NCI-H82 (cell line): Measurements from ENCODE around the gene RIPOR2.
A peak's percentile ranks its signal among the peaks of the same experiment; 100 is the strongest.

Source experiments
- DNase-seq: peaks from one replicate; lab custom pipeline; 2025; lab: John Stamatoyannopoulos, UW

The RIPOR2 gene, protein sequence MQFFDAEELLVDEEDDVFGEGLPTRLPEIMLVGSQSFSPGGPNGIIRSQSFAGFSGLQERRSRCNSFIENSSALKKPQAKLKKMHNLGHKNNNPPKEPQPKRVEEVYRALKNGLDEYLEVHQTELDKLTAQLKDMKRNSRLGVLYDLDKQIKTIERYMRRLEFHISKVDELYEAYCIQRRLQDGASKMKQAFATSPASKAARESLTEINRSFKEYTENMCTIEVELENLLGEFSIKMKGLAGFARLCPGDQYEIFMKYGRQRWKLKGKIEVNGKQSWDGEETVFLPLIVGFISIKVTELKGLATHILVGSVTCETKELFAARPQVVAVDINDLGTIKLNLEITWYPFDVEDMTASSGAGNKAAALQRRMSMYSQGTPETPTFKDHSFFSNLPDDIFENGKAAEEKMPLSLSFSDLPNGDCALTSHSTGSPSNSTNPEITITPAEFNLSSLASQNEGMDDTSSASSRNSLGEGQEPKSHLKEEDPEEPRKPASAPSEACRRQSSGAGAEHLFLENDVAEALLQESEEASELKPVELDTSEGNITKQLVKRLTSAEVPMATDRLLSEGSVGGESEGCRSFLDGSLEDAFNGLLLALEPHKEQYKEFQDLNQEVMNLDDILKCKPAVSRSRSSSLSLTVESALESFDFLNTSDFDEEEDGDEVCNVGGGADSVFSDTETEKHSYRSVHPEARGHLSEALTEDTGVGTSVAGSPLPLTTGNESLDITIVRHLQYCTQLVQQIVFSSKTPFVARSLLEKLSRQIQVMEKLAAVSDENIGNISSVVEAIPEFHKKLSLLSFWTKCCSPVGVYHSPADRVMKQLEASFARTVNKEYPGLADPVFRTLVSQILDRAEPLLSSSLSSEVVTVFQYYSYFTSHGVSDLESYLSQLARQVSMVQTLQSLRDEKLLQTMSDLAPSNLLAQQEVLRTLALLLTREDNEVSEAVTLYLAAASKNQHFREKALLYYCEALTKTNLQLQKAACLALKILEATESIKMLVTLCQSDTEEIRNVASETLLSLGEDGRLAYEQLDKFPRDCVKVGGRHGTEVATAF

DNA sequence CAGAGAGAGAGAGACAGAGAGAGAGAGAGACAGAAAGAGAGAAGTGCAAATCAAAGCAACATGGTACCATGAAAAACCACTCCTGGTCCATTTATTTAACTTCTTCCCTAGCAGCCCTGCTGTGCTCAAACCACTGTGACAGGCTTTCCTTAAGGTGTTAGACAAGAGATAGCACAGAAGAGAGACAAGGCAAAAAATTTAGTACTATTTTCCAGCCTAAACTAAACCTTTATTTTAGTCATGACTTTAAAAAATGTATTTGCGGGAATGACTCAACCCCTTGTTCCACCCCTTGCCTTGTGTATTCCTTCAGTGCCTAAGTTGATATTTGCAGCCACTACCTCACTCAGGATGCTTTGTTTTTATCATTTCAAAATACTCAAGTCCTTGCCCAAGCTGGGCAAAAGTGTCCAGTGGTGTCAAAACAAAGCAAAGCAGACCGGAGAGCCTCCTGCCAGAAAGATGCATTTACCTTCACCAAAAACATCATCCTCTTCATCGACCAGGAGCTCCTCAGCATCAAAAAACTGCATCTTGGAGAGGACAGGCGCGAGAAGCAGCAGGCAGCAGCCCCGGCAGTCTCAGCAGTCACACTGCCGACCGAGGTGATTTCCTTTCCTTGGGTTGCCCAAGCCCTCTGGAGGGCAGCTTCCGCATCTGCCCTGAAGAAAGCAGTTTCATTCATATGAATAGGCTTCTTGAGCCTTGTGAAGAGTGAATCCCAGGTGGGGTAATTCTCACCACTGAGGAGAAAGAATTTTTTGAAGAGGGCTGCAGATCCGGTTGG lies at the start of gene RIPOR2:
Gene RIPOR2, minus strand, starts transcription at position 595 of the 787 bp plus-strand sequence. Its CDS starts 62 bp downstream, at position 533.
- peak; percentile 27 for DNase-seq

DNA sequence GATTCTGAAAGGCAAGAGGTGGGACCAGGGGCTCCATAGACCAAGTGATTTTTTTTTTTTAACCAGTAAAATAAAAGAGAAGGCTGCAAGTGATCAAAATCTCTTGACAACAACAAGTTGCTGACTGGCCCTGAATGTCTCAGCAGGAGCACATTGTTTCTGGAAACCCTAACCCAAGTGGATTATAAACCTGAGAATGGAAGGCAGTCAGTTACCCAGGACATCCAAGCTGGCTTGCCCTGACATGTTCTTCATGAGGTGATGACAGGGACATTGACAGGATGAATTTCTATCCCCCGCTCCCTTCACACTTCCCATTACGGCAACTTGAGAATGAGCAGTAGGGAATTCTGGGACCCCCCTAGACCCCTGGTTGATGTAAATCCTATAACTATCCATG lies 49.6 kb upstream of the RIPOR2 start:
- no peak for DNase-seq

DNA sequence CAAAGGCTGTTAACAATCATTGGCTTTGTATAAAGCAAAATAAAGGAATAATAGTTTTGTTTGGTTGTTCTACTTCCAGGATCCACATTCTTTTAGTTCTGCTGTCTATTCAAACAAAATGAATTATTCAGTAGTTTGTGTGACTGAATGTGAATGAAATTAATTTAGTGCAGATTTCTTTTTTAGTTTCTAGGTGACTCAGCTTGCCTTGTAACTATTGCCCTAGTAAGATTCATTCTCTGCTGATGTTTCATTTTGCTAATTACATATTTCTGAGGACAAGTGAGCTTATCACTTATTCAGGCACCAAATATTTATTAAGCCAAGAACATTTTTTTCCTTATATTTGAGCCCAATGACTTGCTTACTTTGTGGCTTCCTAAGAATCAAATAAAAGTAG lies 46.5 kb upstream of the RIPOR2 start:
- DNase-seq = no peak

DNA sequence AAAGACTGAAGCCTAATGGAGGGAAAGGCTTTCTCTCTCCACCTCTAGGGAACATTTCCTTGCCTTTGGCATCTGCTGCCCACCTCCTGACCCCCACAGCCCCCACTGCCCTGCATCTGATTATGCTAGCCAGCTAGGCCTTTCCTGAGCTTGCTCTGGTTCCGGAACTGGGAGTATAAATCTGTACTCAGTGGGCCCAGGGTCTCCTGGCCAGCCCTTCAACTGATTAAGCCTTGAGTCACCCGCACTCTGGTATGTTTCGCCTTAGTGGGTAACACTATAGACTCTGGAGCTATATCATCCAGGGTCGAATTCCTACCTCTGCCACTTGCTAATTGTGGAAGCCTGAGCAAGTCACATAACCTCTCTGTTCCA lies 45.6 kb upstream of the RIPOR2 start:
- DNase-seq = no peak

DNA sequence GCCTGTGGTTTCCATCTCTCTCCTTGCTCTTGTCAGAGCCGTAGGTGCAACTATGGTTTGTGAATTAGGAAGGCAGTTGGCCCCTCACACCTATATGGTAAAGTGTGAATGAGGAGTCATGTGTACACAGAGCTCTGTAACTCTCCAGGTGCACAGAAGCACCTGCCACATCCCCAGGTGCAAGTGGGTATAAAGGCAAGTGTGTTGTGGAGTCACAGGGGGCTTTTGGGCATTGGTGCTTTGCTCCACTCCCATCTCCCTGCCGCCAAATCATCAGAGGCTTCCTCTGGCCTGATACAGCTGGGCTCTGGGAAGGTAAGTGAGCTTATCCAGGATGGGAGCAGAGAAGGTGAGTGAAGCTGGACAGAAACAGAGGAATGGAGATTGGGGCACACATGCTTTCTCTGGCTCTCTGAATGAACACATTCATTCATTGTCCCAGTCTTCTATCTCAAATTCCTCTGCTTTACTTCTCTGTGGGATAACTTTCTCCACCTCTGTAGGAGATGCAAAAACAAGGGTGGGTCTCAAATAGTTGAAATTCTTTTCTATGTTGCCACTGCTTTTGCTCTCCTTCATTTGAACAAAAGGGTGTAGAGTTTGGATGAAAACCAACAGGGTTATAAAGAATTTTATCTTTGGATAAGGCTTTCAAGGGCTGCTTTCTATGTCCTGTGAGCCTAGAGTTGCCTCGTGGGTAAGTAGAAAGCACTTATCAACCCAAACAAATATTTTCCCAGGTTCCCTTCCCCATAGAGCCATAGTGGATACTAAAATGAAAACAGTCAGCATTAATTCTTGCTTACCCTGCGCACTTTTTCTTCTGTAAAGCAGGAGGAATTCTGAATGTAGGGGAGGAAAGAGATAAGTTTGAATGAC lies 45.0 kb upstream of the RIPOR2 start:
- no peak for DNase-seq

DNA sequence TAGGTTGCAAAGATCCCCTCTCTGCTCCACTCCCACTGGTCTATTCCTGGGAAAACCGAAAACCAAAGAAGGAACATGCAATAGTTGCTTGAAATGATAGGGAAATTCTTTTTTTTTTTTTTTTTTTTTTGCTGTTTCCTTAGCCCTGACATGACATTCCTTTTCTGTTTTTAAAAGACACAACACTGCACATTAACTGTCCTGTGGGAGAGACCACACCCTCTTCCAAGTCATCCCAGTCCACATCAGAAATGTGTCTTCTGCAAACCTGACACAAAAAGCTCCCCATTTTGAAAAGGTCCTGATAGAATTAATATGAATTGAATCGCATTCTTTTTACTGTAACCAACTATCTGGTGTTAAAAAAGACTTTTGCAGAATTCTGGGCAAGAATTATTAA lies 43.4 kb upstream of the RIPOR2 start:
- DNase-seq = no peak

DNA sequence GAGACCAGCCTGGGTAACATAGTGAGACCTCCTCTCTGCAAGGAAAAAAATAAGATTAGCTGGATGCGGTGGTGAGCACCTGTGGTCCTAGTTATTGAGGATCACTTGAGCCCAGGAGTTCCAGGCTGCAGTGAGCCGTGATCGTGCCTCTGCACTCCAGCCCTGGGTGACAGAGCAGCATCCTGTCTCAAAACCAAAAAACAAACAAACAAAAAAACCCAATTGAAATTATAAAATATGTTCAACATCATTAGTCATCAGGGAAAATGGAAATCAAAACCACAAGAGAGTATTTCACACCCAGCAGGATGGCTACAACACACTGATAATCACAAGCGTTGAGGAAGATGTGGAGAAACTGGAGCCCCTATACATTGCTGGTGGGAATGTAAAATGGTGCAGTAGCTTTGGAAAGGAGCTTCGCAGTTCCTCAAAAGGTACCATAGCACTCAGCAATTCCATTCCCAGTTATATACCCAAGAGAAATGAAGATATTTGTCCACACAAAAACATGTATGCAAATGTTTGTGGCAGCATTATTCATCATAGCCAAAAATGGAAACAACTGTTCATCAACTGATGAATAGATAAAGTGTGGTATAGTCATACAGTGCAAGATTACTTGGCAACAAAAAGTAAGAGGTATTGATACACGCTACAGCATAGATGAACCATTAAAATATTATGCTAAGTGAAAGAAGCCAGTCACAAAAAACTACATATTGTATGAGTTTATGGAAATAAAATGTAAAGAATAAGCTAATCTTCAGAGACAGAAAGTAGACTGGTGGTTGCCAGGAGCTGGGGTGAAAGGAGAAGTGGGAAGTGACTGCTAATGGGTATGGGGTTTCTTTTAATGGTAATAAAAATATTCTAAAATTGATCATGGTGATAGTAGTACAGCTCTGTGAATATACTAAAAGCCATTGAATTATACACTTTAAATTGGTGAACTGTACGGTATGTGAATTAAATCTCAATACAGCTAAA lies 38.7 kb upstream of the RIPOR2 start:
- DNase-seq = no peak

DNA sequence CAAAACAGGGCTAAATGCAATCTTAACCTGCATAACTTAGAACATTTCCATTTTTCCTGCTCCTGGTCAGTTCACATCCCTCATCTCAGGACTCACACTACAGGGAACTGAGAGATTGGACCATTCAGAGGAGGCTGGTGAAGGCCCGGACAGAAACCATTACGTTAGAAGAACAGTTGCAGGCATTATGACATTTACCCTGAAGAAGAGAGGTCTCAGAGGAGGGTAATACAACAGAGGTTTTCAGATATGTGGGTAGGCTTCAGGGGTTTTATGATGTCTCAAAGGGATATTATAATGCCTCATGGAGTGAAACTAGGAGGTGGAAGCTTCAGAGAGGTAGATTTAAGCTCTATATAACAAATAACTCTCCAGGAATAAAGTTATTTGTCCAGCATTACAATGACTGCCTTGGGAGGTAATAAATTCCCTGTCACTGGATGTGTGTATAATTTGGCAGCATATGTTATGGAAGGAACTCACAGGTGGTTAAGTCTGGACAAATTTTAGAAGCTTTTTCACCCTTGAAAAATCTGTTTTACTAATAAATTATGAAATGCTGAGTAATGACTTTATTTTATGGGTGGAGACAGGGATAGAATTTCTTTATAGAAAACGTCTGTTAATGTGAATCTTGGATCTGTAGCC lies 36.7 kb upstream of the RIPOR2 start:
- no peak for DNase-seq

DNA sequence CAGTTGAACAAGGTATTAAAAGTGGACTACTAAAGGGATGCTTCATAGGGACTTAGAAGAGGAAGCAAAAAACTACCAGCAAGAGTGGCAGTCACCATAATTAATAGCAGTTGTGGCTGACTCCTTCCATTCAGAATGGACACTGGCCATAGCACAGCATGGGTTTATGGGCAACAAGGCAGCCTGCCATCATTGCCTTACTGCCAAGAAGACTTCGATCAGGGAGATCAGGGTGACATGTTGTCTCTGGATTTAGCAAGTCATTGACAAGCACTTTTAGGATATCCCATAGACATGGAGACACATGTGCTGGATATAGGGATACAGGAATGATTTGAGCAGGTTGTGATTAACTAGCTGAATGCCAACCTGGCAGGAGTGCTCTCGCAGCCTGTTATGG lies 35.3 kb upstream of the RIPOR2 start:
- no peak for DNase-seq

DNA sequence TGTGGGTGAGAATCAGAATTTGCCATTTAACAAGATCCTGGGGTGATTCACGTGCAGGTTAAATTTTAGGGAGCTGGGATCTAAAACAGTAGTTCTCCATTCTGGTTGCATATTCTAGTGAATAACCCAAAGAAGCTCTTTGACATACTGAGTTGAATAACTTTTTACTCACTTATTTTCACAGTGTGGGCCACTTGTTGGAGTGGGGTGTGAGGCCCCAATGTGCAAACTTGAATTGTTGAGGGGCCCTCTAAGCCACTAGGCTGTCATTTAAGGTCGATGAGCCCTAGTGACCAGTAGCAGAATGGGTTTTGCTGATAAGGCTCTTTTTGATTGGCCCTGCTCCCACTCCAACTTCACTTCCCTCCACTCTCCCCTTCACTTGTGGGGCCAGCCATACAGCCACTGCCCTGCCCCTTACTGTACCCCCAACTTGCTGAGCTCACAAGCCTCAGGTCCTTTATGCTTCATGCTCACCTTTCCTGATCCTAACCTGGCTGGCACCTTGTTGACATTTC lies 33.6 kb upstream of the RIPOR2 start:
- DNase-seq = no peak

DNA sequence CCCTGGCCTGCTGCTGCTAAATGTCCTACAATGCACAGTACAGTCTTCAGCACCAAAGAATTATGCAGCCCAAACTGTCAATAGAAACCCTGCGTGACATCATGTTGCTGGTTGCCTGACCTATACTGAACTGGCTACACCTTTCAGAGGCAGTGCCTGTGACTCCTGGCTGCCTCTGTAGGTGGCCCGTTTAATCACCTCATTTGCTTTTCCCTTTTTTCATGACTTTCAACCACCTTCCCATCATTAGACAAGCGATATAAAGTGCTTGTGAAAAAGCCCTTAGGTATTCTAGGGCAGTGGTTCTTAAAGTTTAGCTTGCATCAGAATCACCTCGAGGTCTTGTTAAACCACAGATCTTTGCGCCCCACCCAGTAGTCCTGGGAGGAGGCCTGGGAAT lies 33.0 kb upstream of the RIPOR2 start:
- no peak for DNase-seq

DNA sequence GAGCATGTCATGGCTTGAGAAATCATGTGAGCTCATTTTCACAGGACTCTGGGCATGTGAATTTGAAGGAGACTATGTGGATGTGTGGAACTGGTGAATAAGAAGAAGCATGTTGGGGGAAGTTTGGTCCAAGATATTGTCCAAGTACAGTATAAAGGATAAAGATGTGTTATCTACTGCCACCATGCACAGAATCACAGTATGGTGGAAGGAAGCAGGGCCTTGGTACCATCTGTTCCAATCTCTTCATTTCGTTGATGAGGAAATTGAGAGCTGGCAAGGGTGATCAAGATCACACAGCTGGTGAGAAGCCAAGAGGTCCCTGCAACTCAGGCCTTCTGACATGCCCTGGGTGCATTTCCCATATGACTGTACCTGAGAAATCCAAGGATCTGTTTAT lies 31.5 kb upstream of the RIPOR2 start:
- no peak for DNase-seq

DNA sequence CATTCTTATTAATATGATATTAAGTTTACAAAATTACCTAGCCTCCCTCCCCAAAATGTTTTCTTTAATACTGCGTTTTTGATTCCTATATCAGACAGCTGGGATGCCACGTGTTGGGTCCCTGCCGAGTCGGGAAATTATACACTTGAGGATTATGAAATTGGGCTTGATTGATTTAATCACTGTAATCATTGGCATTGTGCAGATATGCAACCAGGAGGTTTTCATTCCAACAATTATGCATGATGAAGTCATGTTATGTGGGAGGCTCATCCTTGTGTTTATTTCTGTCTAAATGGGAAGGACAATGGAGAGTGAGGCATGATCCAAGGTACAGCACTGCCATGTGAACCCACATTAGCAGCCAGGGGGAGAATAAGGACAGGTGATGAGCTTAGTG lies 30.6 kb upstream of the RIPOR2 start:
- no peak for DNase-seq

DNA sequence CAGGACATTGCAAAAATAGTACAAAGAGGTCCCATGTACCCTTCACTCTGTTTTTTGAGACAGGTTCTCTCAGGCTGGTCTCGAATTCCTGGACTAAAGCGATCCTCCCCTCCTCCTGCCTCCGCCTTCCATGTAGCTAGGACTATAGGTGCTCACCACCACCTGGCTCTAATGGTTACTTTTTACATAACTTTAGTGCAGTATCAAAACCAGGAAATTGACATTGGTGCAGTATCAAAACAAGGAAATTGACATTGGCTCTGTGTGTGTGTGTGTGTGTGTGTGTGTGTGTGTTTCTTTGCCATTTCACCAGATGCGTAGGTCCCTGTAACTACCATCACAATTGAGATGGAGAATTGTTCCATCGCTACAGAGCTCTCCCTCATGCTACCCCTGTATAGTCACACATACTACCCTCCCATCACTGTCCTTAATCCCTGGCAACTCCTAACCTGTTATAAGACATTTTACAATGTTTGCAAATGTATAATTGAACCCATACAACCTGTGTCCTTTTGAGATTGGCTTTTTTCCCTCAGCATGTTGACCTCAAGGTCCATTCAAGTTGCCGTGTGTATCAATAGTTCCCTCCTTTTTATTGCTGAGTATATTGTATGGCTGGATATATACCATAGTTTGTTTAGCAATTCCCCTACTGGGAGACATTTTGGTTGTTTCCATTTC lies 28.3 kb upstream of the RIPOR2 start:
- DNase-seq = no peak

DNA sequence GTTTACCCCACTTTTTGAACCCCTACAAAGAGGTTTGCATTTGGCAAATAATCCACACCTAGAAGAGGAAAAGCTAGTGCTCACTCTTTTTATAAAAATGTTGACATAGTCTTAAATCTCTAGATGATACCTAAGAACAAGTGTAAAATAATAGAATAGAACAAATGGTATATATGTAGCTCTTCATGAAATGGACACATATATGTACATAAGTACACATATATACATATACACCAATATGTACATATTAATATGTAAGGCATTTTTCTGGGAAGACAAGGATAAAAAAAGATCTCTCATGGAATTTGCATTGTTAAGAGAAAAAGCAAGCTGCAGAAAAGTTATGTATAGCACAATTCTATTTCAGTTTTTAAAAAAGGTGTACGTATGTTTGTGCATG lies 27.6 kb upstream of the RIPOR2 start:
- DNase-seq = no peak

DNA sequence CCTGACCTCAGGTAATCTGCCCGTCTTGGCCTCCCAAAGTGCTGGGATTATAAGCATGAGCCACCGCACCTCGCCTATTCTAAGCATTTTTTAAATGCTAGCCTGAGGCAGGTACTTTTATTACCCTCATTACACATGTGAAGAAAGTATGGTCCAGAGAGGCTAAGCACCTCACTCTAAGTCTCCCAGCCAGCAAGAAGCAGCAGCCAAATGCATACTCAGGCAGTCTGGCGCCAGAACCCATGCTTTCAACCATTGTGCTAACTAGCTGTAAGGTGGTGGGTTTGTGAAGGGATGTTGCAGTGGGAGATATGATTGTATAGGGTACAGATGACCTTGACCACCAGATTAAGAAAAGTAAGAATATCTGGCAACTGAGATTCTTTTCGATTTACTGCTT lies 26.1 kb upstream of the RIPOR2 start:
- no peak for DNase-seq

DNA sequence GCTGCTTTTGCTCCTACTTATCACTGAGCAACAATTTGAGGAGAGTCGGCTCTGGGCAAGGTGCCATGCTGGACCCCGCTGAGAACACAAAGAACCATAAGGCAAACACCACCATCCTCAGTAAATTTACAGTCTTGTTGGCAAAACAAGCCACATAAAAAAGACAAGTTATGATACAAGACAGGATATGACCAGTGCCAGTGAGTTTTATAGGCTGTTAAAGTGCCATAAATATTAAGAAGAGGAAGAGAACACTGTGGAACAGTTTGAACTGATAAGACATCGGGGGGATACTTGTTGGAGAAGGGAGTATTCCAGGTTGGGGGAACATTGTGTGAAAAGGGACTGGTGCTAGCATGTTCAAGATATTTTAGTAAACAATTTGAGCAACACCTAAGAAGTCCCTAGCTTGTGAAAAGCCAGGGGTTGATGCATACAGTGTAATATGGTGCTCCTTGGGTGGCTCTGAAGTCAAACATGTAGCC lies 25.3 kb upstream of the RIPOR2 start:
- DNase-seq = no peak

DNA sequence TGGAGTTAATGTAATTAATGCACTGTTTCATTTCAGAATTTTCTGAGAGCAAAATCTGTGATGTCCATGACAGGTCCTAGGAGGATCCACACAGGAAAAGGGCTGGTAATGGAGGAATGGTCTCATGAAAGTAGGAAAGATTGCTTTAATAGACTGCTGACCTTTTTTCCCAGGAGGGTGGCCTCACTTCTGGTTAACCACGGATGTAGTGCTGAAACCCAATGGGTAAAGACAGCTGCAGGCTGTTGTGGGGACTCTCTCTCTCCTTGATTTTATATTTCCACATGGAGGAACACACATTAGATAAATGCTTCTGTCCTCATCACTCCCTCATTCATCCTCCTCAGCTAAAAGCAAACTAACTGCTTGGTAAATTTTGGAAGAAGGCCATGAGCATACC lies 23.6 kb upstream of the RIPOR2 start:
- DNase-seq = no peak
